Activated CD4-positive, alpha-beta T cell treated with anti-CD3 and anti-CD28 coated beads for 1 hour (primary cell): ENCODE results near the gene SLC12A6.
"Not testable (repeated sequence)": the region's sequence is repeated elsewhere in the genome, so short reads cannot be mapped to it uniquely, and the experiment has no call there.

Source experiments
- DNase-seq: peaks from one replicate; pipeline ENCODE4 v3.0.0-alpha.2; 2020

SLC12A6 gene

GRCh38 chr15:34337557-34338306 is at the start of gene SLC12A6:
SLC12A6 (minus strand) TSS chr15:34337781; CDS start chr15:34336680, 1,101 bp downstream.
- DNase-seq, result peak; percentile 83

GRCh38 chr15:34381829-34382521 is 44.4 kb upstream of the SLC12A6 start:
- not testable (repeated sequence) for DNase-seq

DNA sequence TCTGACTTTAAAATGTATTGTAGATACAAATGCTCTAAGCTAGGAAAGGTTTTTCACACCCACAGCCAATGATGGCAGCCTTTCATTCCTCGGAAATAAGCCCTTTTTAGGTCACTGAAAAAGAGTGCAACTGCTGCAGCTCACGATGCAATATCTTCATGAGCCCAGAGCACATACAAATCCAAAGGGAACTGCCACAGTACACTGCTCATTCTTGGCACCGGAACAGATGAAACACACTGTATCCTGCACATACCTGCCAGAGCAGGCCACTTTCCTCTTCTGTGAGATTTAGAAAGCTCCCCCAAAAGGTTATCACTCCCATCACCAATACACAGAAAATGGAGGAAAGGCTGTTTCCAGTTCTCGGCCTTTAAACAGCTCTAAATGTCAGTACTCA is 42.9 kb upstream of the SLC12A6 start:
- DNase-seq, result not testable (repeated sequence)

GRCh38 chr15:34376856-34377255 is 39.3 kb upstream of the SLC12A6 start:
- DNase-seq, result no peak

DNA sequence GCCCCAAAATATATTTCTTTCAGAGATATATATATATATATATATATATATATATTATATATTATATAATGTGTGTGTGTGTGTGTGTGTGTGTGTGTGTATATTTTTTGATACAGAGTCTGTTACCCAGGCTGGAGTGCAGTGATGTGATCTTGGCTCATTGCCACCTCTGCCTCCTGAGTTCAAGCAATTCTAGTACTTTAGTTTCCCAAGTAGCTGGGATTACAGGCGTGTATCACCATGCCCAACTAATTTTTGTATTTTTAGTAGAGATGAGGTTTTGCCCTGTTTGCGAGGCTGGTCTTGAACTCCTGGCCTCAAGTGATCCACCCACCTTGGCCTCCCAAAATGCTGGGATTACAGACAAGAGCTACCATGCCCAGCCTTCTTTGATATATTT is 38.0 kb upstream of the SLC12A6 start:
- not testable (repeated sequence) for DNase-seq

- DNase-seq, result no peak
These were observed 37.2 kb upstream of the SLC12A6 start for GRCh38 chr15:34374816-34375215.

DNA sequence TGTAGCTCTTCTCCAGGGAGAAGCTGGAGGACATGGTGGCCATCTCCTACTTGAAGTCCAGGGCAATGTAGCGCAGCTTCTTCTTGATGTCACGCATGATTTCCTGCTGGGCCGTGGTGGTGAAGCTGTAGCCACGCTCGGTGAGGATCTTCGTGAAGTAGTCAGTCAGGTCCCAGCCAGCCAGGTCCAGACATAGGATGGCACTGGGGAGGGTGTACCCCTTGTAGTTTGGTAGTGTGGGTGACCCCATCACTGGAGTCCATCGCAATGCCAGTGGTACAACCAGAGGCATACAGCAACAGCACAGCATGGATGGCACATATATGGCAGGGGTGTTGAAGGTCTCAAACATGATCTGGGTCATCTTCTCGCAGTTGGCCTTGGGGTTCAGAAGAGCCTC is 36.4 kb upstream of the SLC12A6 start:
- no peak for DNase-seq

DNA sequence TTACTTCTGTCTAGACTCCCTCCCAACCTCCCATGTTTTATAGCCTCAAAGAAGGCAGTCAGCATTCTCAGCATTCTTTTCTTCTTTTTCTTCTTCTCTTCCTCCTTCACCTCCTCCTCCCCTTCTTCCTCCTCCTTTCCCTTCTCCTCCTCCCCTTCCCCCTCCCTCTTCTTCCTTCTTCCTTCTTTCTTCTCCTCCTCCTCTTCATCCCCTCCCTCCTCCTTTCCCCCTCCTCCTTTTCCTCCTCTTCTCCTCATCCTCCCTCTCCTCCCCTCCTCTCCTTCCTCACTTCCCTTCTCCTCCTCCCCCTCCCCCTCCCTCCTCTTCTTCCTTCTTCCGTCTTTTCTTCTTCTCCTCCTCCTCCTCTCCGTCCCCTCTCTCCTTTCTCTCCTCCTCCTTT is 33.1 kb upstream of the SLC12A6 start:
- no peak for DNase-seq

DNA sequence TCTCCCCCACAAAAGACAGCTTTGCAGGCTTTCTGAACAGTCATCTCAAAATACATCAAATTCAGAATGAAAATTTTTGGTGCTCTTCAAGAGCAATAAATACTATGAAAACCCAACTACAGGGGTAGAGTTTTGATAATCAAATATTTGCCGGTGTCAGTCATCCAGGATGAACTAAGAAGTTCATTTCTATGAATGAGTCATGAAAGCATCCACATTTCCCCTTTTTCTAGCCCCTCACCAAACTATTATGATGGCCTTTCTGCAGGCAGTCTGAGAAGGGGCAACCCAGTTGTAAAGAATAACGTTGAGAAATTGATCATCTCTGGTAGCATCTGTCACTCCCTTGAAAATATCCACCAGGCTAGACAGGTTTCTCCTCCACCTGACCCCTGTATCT is 32.5 kb upstream of the SLC12A6 start:
- no peak for DNase-seq

DNA sequence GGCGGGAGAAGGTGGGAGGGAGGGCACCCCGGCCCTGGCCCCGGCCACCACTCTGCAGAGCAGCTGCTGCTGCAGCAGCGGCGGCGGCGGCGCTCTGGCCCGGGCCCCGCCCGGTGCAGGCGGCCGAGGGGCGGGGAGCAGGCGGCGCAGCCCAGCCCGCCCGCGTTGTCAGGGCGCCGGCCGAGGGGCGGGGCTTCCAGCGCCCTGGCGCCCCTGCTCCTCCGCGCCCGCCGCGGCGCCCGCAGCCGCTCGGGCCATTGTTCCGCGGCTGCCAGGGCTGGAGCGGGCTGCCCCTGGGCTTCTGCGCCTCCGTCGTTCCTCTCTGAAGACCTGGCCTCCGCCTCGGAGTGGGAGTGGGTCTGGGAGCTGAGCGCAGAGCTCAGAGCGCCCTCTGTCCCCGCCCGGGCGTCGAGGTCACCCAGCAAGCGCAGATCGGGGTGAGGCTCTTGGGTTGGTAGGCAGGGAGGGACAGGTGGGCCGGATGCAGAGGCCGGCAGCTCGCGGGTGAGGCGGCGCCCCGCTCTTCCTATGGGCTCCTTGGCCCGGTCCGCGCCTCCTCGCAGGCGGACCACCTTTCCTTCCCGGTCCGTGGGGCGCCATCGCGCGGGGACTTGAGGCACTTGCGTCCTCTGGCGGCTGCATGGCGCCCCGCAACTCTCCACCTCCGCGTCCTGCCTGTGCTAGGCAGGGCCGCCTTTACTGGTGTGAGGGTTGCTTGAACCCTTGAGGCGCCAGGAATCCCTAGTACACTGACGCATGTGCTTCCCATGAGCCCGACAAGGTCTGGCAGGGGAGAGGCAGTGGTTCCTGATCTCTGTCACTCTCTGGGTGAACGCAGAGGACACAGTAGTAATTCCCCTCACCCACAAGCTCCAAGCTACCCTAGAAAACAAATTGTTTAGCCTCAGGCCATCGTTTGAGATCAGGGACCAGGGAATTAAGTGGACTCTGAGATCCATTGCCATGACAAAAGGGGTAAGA is 29.8 kb upstream of the SLC12A6 start, which contains the start of gene LPCAT4:
TSS of gene LPCAT4 (minus strand) at position 96 of the 981 bp plus-strand sequence. CDS start 96 bp downstream, outside the sequence.
- peak; percentile 81 for DNase-seq

- peak; percentile 15 for DNase-seq
These were observed 28.9 kb upstream of the SLC12A6 start for GRCh38 chr15:34366271-34367065.

DNA sequence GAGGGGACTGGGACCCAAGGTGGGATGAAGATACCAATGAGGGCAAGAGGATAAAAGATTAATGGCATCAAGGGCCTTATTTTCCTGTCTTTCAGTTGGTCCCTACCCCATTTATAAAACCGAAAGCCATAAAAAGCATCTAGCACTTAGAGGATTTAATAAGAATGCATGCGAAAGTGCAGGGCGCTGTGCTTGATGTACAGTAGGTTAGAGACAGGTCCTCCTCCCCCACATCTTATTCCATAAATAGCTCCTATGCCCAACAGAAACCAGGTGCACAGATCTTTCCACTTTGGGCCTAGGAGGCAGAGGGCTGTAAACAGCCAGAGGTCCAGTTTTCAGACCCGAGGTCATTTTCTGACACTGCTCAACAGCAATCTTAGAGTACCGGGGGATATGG is 28.3 kb upstream of the SLC12A6 start:
- no peak for DNase-seq

DNA sequence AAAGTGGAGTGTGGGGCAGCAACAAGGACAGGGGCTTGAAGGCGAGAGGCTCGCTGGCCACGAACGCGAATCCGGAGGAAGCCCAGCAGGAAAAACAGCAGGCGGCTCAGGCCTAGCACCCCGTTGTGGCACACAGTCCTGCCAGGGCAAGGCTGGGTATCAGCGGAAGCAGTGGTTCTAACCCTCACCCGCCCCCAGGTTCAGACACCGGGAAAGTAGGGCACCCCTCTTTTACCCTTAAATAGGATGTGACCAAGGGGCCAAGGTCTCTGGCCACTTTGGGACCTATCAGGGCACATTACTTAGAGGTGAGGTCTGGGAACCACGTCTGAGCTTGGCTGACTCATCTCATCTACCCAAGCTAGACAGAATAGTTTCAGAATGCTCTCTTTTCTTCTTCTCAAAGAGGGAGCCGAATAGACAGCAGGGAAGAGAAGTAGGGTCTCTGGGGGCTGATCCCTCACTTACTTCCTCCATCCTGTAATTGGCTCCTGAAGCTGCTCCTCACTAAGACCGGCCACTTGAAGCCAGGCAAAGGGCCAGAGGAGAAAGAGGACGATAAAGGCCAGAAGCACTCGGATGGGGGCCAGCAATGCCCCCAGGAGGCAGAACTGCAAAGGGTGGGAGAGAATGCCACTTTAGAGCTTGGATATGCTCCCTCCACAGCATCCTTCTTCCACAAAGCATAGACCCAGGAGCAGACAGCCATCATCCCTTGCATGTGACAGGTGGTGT is 27.7 kb upstream of the SLC12A6 start:
- no peak for DNase-seq

DNA sequence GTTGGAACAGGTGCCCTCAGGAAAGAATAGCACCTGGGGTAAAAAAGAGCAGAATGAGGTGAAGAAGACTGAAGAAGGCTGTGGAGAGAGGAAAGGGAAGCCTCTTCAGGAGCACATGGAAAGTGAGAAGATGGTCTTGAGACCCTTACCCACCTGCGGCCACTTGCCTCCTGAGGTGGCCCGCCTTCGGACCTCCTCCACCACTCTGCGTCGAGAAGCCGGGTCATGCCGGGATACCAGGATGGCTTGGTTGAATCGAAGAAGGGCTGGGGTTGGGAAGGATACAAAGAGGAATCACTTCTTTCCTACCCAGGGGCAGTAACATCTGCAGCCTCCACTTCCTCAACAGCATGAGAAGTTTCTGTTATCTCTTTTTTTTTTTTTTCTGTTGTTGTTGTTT is 26.5 kb upstream of the SLC12A6 start:
- no peak for DNase-seq

DNA sequence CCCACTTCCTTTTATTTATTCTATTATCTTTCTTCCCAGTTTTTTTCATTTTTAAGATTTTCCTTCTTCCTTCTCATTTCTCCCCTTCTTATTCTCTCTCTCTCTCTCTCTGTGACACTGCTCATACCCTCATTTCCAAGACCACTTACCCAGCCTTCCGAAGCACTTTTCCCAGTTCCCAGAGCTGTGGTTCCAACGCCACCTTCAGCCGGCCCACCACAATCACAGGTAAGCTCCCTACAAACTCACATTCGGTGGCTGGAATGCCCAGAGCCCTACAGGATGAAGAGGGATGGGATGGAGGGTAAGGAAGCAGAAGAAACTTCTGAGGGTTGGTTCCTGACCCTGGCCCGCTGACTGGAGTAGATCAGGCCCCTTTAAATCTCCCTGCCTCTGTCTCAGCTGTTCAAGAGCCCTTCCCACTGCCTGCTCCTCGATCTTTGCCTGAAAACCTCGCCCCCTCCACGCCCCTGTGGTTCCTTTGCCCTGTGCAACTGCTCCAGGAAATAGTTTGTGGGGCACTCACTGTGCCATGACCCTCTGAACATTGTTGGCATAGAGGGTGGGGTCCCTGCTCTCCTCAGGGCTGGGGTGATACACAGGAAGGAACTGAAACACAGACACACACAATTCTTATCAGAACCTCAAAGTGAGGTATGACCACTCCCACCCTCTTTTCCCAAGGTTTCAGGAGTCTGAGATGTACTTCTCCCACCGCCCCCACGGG is 24.6 kb upstream of the SLC12A6 start:
- no peak for DNase-seq

DNA sequence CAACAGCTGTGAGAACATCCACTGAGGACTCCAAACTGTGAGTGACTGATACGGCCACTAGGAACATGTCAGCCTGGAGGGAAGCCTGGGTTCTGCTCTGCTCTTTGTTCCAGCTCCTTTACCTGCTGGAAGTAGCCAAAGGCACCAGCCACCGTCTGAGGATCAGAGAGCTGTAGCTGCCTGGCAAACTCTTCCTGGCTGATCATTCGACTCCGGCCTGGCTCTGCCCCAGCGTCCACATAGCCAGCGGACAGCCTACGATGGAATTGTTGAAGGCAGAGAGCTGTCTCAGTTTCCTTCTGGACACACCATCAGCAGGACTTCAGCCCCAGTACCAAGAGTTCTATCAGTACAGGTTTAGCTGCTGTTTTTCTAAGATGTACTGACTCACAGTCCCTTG is 23.7 kb upstream of the SLC12A6 start:
- no peak for DNase-seq

- DNase-seq, result no peak
These were observed 22.7 kb upstream of the SLC12A6 start for GRCh38 chr15:34360298-34360697.

- no peak for DNase-seq
These were observed 21.8 kb upstream of the SLC12A6 start for GRCh38 chr15:34359416-34359815.

- DNase-seq, result no peak
These were observed 21.4 kb upstream of the SLC12A6 start for GRCh38 chr15:34358948-34359347.

- no peak for DNase-seq
These were observed 20.8 kb upstream of the SLC12A6 start for GRCh38 chr15:34358367-34358766.

GRCh38 chr15:34357653-34358052 is 20.1 kb upstream of the SLC12A6 start:
- DNase-seq, result no peak
